Daoy (cell line): ENCODE data around the gene CLDN18. TPM values are rescaled to one million over a fixed set of nuclear protein-coding genes. Genes with fewer than 3 reads are reported as not detected.

Experiments
- DNase-seq: peaks from one replicate; pipeline ENCODE4 v3.0.0-alpha.2; 2015; ENCODE audit warnings: low read depth
- total RNA-seq: library from RNA; depleted of rRNA; stranded (reverse); fragments of >200 nt; shearing (Covaris generic); gene quantifications from 2 replicates; pipeline ENCODE4 v1.2.3, GENCODE V29; 2014

Gene CLDN18
- total RNA-seq, 1 experiment from 2014 or later, result not detected

DNA sequence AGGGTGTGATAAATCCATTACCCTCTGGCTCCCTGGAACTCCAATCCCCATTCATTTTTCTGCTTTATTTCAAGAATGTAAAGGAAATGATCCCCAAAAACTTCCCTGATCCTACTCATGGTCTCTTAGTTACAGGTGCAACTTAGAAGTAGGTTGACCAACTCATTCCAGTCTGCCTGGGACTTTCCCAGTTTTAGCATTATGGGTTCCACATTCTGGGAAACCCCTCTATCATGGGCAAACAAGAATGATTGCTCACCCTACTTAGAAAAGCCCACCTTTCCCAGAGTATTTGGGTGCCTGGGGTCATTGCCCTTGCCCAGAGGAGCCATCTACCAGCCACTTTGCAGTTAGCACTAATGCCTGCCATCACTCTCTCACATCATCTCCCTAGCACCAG is 15.6 kb downstream of the CLDN18 start:
- no peak for DNase-seq

DNA sequence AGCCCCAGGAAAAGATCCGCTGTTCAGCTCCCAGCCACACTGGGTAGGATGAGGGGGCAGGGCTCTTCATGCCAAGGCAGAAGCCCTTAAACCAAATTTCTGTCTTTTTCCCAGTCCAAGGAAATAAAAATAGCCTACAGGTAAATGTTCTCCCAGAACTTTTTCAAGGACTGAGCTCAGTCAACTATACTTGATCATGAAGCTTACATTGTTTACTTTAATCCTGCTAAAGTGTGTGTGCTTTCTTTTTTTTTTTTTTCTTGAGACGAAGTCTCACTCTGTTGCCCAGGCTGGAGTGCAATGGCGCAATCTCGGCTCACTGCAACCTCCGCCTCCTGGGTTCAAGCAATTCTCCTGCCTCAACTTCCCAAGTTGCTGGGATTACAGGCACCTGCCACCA is 17.9 kb downstream of the CLDN18 start:
- DNase-seq, result no peak

- DNase-seq, result no peak
Observed at GRCh38 chr3:138030734-138031280, 20.8 kb downstream of the CLDN18 start.

DNA sequence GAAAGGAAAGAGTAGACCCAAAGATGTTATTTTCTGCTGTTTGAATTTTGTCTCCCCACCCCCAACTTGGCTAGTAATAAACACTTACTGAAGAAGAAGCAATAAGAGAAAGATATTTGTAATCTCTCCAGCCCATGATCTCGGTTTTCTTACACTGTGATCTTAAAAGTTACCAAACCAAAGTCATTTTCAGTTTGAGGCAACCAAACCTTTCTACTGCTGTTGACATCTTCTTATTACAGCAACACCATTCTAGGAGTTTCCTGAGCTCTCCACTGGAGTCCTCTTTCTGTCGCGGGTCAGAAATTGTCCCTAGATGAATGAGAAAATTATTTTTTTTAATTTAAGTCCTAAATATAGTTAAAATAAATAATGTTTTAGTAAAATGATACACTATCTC is 21.6 kb downstream of the CLDN18 start:
- no peak for DNase-seq

GRCh38 chr3:138032567-138032966 is 22.6 kb downstream of the CLDN18 start:
- DNase-seq, result no peak

GRCh38 chr3:138033202-138033691 is 23.3 kb downstream of the CLDN18 start:
- no peak for DNase-seq

DNA sequence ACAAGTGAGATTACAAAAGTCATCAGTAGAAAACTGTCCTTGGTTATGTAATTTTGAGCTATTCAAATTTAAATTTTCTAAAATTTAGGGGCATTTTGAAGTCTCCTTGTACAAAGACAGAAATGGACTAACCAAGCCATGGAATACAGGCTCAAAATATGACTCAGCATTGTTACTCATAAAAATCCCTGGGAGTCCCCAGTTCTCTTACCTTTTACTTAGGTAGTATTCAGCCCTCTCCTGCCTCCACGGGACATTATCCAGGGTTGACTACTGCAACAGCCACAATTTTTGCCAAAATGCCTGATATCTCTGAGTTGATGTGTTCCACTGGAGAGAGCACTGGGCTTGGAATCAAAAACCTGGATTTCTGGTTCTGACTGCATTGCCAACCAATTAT is 25.0 kb downstream of the CLDN18 start:
- DNase-seq, result no peak

GRCh38 chr3:138036572-138036971 is 26.6 kb downstream of the CLDN18 start:
- no peak for DNase-seq

GRCh38 chr3:138038725-138039462 is 28.9 kb downstream of the CLDN18 start:
- no peak for DNase-seq

DNA sequence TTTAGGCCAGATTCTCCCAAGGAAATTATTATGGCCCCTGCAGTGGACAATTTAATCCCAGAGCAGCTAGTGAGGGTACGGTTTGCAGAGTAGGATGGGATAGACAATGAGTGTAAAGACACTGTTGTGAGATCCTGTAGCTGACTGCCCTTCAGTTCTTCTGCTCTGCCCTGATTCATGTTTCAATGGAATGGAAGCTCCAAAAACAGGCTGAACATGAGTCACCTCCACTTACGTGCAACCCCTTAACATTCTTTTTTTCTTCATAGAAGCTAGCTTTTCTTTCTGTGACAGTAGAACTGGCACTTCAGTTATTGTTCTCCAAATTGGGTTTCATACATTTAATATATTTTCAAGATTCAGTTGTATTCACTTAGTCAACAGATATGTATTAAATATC is 32.1 kb downstream of the CLDN18 start:
- peak; percentile 54 for DNase-seq

GRCh38 chr3:138043266-138044029 is 33.5 kb downstream of the CLDN18 start:
- peak; percentile 65 for DNase-seq

GRCh38 chr3:138046085-138046484 is 36.1 kb downstream of the CLDN18 start:
- no peak for DNase-seq

- no peak for DNase-seq
Observed at GRCh38 chr3:138046955-138047354, 37.0 kb downstream of the CLDN18 start.

- DNase-seq, result no peak
Observed at GRCh38 chr3:138047596-138048158, 37.7 kb downstream of the CLDN18 start.

DNA sequence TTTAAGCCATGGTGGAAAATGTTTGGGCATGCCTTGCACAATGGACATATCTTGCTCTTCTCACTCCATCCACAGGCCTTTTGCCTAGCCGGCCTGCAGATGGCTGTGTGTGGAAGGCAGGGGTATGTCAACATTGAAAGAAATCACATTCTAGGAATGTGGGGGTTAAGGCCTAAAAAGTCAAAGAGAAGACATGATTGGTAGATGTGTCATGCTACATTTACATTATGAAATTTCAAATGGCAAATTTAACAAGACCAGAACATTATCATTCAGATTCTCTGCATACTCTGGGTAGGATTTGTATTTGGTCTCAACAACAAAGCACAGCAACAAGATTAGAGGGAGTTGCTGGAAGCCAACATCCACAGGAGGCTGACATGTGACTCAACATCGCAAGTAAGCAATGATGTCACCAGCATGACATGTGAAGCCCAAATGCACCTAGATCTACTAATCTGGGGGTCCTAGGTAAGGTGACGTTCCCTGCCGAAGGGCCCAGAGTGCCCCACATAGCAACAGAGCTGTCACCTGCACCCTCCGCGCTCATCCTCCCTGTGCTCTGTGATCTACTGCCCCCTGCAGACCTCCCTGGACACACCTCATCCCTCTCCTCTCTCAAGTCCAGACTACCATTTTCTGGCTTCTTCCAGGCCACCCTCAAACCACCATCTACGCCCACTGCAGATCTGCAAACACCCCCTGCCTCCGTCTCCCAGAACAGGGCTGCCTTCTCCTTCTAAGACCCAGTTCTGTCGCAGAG is 39.4 kb downstream of the CLDN18 start:
- peak; percentile 17 for DNase-seq

- DNase-seq, result peak; percentile 60
Observed at GRCh38 chr3:138051947-138052802, 42.2 kb downstream of the CLDN18 start.

GRCh38 chr3:138054057-138054456 is 44.1 kb downstream of the CLDN18 start:
- DNase-seq, result no peak

- no peak for DNase-seq
Observed at GRCh38 chr3:138057384-138057783, 47.4 kb downstream of the CLDN18 start.

GRCh38 chr3:138059261-138059660 is 49.3 kb downstream of the CLDN18 start:
- DNase-seq, result no peak

GRCh38 chr3:138060792-138061191 is 50.8 kb downstream of the CLDN18 start:
- no peak for DNase-seq

DNA sequence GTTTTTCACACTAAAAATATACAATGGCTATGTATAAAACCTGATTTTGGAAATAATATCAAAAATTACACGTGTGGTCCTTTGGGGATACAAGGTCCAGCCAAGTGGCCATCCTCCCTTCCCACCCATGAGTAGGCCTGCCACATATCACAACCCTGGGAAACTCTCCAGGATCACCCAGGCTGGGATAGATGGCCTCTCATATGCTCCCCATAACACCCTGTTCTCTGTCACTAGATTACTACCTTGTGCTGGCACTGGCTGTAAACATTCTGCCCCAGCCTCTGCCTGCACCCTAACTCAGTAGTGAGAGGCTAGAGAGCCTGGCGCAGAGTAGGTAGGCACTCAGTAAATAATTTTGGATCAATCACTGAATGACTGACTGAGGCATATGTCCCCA is 52.1 kb downstream of the CLDN18 start:
- no peak for DNase-seq
